Measurements from ENCODE around the gene KLHL42. TPM values are rescaled to one million over a fixed set of nuclear protein-coding genes. Genes with fewer than 3 reads are reported as not detected.

The KLHL42 gene
- total RNA-seq, 1 experiment from 2014 or later, result 21.5 TPM

GRCh38 chr12:27785882-27786570 is 6.0 kb downstream of the KLHL42 start:
- TF ChIP-seq YY1 (IDR thresholded peaks at IDR 0.05; ENCODE audit: extremely low read depth, insufficient replicate concordance, low read depth, low read length) (no peak), JUND (IDR thresholded peaks at IDR 0.05) (no peak), RAD21 (IDR thresholded peaks at IDR 0.05; ENCODE audit: low read depth) (no peak), POLR2AphosphoS5 (IDR thresholded peaks at IDR 0.05; ENCODE audit: low read depth, low read length) (no peak), ZNF274 (IDR thresholded peaks at IDR 0.05; ENCODE audit: low read depth, low read length) (no peak), CBX3 (IDR thresholded peaks at IDR 0.05; ENCODE audit: low read depth) (no peak), SP1 (IDR thresholded peaks at IDR 0.05; ENCODE audit: low read depth) (no peak), FOSL1 (IDR thresholded peaks at IDR 0.05; ENCODE audit: low read depth) (no peak), ZFX (IDR thresholded peaks at IDR 0.05) (no peak), EZH2phosphoT487 (IDR thresholded peaks at IDR 0.05; ENCODE audit: borderline replicate concordance) (no peak), SRF (IDR thresholded peaks at IDR 0.05; ENCODE audit: low read depth) (no peak), EGR1 (IDR thresholded peaks at IDR 0.05; ENCODE audit: low read depth) (no peak), CEBPB (IDR thresholded peaks at IDR 0.05; ENCODE audit: low read depth) (no peak), ATF3 (IDR thresholded peaks at IDR 0.05) (no peak), EZH2 (IDR thresholded peaks at IDR 0.05) (no peak), CTCF (IDR thresholded peaks at IDR 0.05 in 2 of 3, conservative IDR thresholded peaks at IDR 0.05 in 1 of 3; ENCODE audit: borderline replicate concordance in 1 of 3, insufficient read depth in 1 of 3, low read depth in 2 of 3, low read length in 2 of 3) (no peak), SIN3A (IDR thresholded peaks at IDR 0.05; ENCODE audit: low read depth) (no peak), TCF7L2 (IDR thresholded peaks at IDR 0.05; ENCODE audit: borderline replicate concordance, extremely low read depth, insufficient read depth, insufficient read length) (no peak)
- TF ChIP-seq, protein P1, sequence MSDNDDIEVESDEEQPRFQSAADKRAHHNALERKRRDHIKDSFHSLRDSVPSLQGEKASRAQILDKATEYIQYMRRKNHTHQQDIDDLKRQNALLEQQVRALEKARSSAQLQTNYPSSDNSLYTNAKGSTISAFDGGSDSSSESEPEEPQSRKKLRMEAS (IDR thresholded peaks at IDR 0.05), result no peak
- intact Hi-C loops (cut with micrococcal nuclease), result no loop called here
- ChIA-PET POLR2A (no interaction called here), RAD21 (ENCODE audit: low non-redundant PET in 1 of 2, low total read pairs in 2 of 2, uncharacterized antibody in 2 of 2, unreplicated experiment in 2 of 2) (no interaction called here), CTCF (no interaction called here)
- H3K4me1 ChIP-seq (ENCODE audit: control insufficient read depth in 1 of 2, insufficient read depth in 2 of 2, low read length in 2 of 2), result peaks cover 7 to 10% of the 10 kb centered on the region in 2 experiments; a peak in 3 of 4 replicates
- no peak overlapping the region for H3K27ac ChIP-seq (ENCODE audit: low read depth, low read length)
- no peak overlapping the region for H3K4me3 ChIP-seq (replicated peaks in 1 of 2; ENCODE audit: low read depth in 1 of 2, low read length in 2 of 2)
- H3K4me2 ChIP-seq (ENCODE audit: low read length), result no peak overlapping the region
- no peak for DNase-seq (ENCODE audit: low read depth, low spot score)
- H4K20me1 ChIP-seq (ENCODE audit: insufficient read depth), result no peaks in the 10 kb centered on the region
- no peaks in the 10 kb centered on the region for H3K9me2 ChIP-seq (ENCODE audit: insufficient read depth)
- no peaks in the 10 kb centered on the region for H3K9me3 ChIP-seq (ENCODE audit: control insufficient read depth in 1 of 2, insufficient read depth in 1 of 2, low read depth in 1 of 2, low read length in 2 of 2)
- H3K9ac ChIP-seq (ENCODE audit: low read length), result no peak overlapping the region
- H3K79me2 ChIP-seq (ENCODE audit: insufficient read depth, low read length), result peaks cover 85% of the 10 kb centered on the region
- H3K27me3 ChIP-seq (ENCODE audit: insufficient read depth, low read length), result no peaks in the 10 kb centered on the region
- ATAC-seq, result no peak
- H3K36me3 ChIP-seq (ENCODE audit: control insufficient read depth in 1 of 2, insufficient read depth in 2 of 2, low read length in 2 of 2), result peaks cover 0 to 5% of the 10 kb centered on the region in 2 experiments; a peak in 1 of 4 replicates
- H2AFZ ChIP-seq (ENCODE audit: low read depth, low read length, poor library complexity, severe bottlenecking), result no peak overlapping the region
- BruUV-seq (replicated peaks), result no TSS peak

Data from HCT116 (cell line).